Left cardiac atrium (tissue), 4 donors: ENCODE data around the gene CACNA1D. TPM values are rescaled to one million over a fixed set of nuclear protein-coding genes. Genes with fewer than 3 reads are reported as not detected.

Source experiments
- ATAC-seq, 2 donors: fragments of 200-7000 bp; cut with Tn5 transposase; one replicate each; pipeline ENCODE4 v1.9.1; 2020; ENCODE audit warnings: mild to moderate bottlenecking in 2 of 2, moderate library complexity in 2 of 2
- DNase-seq: peaks from one replicate; pipeline ENCODE4 v3.0.0-alpha.2; 2020
- intact Hi-C, 2 donors: fragments of 100-400 bp; cut with DNase I; formaldehyde crosslinking; loops; one replicate each; pipeline versions ENCODE4 v1.14.1 to v1.15.1; 2022 to 2023
- total RNA-seq, 2 donors: library from RNA; stranded (reverse); fragmentation: NEBNext Ultra II Directional; extraction: Animal tissue kit (Norgen Biotek cat#: 25700); gene quantifications; one replicate each; pipeline ENCODE4 v1.2.1, GENCODE V29; 2021
- donor health status: DM: no; HTN: yes; CAD: no.
- donor health status: DM: no; HTN: yes; CAD: no; lungs with severe emphysema.
- donor health status: DM: yes; HTN: yes; CAD: no.
- donor health status: Dilated cardiomyopathy.

The CACNA1D gene
- total RNA-seq, 2 donors from 2014 or later, result 2.4 to 6.9 TPM

- ATAC-seq (no peak), DNase-seq (no peak)
- intact Hi-C loops, result no loop called here
Measured at GRCh38 chr3:53802256-53802880, 308.0 kb downstream of the CACNA1D start.

GRCh38 chr3:53803124-53803815 is 308.9 kb downstream of the CACNA1D start:
- no peak for DNase-seq
- no peak for ATAC-seq
- intact Hi-C loops, result no loop called here

- ATAC-seq (no peak), DNase-seq (no peak)
- intact Hi-C loops, result no loop called here
Measured at GRCh38 chr3:53803816-53804695, 309.6 kb downstream of the CACNA1D start.

GRCh38 chr3:53804697-53805462 is 310.5 kb downstream of the CACNA1D start:
- ATAC-seq, result peak in 1 of 2 donors; percentile 59
- DNase-seq, result no peak

GRCh38 chr3:53805463-53806159 is 311.2 kb downstream of the CACNA1D start:
- no peak for ATAC-seq
- DNase-seq, result no peak
- intact Hi-C loops, result no loop called here

More at GRCh38 chr3:53804697-53805462, 310.5 kb downstream of the CACNA1D start:
- intact Hi-C loops, result no loop called here

- DNase-seq (no peak), ATAC-seq (peak; percentile 81 to 86)
Measured at GRCh38 chr3:53806182-53807116, 312.0 kb downstream of the CACNA1D start.

GRCh38 chr3:53807117-53807810 is 312.9 kb downstream of the CACNA1D start:
- no peak for DNase-seq
- intact Hi-C loops, result no loop called here
- ATAC-seq, result peak; percentile 12 to 17

More at GRCh38 chr3:53806182-53807116, 312.0 kb downstream of the CACNA1D start:
- intact Hi-C loops, result no loop called here

GRCh38 chr3:53808496-53808895 is 314.1 kb downstream of the CACNA1D start:
- ATAC-seq (no peak), DNase-seq (no peak)
- intact Hi-C loops, result no loop called here

GRCh38 chr3:53809267-53809666 is 314.9 kb downstream of the CACNA1D start:
- ATAC-seq (no peak), DNase-seq (no peak)
- intact Hi-C loops, result no loop called here

GRCh38 chr3:53809764-53810400 is 315.5 kb downstream of the CACNA1D start:
- intact Hi-C loops, result no loop called here
- no peak for DNase-seq
- ATAC-seq, result no peak

- no peak for DNase-seq
- intact Hi-C loops, result no loop called here
- no peak for ATAC-seq
Measured at GRCh38 chr3:53811143-53811927, 316.9 kb downstream of the CACNA1D start.

- ATAC-seq, result no peak
- no peak for DNase-seq
- intact Hi-C loops, result no loop called here
Measured at GRCh38 chr3:53812434-53812833, 318.0 kb downstream of the CACNA1D start.

GRCh38 chr3:53813229-53813628 is 318.8 kb downstream of the CACNA1D start:
- intact Hi-C loops, result no loop called here
- DNase-seq (no peak), ATAC-seq (no peak)

- no peak for ATAC-seq
- no peak for DNase-seq
- intact Hi-C loops, result no loop called here
Measured at GRCh38 chr3:53813876-53814275, 319.5 kb downstream of the CACNA1D start.

- intact Hi-C loops, result no loop called here
- no peak for DNase-seq
- no peak for ATAC-seq
Measured at GRCh38 chr3:53815067-53815466, 320.7 kb downstream of the CACNA1D start.

- intact Hi-C loops, result no loop called here
- DNase-seq (no peak), ATAC-seq (no peak)
Measured at GRCh38 chr3:53815651-53816050, 321.2 kb downstream of the CACNA1D start.
